ENCODE measurements around the gene PRR3.
"Not testable (repeated sequence)": the region's sequence is repeated elsewhere in the genome, so short reads cannot be mapped to it uniquely, and the experiment has no call there.

PRR3 gene

DNA sequence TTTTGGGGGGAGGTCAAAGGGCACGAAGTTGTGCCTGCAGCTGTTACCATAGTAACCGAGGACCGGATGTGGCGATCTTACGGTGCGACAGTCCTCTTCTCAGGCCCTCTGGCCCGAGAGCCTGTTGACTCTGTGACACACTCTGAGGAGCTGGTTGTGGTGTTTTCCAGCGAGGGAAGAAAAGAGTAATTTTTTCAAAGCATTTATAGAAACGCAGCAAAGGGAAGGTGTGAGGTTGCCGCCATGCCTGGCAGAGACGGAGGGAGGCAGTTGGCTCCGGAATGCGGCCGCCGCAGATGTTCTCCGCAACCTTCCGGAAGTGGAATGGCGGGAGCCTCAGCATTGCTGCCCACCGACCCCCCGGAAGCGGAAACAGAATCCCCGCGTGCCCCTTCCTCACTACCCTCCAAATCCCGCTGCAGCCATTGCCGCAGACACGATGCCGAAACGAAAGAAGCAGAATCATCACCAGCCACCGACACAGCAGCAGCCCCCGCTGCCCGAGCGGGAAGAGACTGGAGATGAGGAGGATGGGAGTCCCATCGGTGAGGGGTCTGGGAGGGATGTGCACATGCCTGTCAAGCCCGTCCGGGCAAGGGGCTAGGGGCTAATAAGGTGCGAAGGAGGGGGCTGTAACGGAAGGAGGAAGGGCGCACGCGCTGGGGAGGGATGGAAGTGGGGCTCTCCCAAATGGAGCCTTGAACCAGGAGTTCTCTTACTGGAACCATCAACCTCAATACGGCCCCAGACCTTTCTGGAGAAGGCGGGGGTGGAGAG lies at the start of gene PRR3:
TSS of gene PRR3 (plus strand) at position 390 of the 777 bp plus-strand sequence. CDS start at position 440, 50 bp downstream.
- in situ Hi-C loops (cut with MboI; ENCODE audit: low pct_unique_long_range_greater_than_20kb, low sequenced_read_pairs), result no loop called here
- DNase-seq, result peak; percentile 92

DNA sequence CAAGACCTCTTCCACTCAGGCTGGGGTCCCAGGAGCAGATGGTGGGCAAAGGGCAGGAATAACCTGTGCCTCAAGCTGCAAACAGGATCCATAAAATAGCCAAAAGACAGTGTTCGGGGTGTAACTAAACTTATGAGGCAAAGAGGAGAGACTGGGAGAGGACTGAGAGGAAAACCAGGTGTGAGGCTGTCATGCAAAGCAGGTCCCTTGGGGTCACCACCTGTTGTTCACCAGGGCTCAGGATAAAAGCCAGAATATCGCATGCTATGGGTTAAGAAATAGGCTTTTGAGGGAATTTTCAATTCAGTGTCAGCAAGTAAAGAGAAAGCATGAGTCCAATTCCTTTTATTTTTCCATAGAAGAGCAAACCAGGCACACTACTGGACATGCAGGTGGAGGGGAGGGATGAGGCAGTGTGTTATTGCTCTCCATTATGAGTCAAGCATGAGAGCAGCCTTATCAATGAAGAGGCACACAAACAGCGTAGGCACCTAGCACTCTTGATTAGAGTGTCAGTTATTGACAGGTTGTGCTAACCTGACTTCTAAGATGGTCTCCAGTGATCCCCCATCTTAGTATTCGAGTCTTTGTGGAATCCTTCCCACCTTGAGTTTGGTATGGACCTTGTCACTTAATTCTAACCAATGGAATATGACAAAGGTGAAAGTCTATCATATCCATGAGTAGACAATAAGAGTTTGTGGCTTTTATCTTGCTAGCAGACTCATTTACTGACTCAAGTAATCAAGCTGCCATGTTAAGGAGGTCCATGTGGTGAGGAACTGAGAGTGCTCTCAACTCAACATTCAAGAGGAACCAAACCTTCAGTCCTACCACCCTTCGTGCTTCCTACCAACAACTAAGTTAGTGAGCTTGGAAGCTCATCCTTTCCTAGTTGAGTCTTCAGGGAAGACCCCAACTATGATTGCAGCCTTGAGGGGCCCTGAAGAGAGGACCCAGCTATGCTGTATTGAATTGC lies 49.0 kb upstream of the PRR3 start:
- in situ Hi-C loops (cut with MboI; ENCODE audit: low pct_unique_long_range_greater_than_20kb, low sequenced_read_pairs), result no loop called here
- peak; percentile 36 for DNase-seq

DNA sequence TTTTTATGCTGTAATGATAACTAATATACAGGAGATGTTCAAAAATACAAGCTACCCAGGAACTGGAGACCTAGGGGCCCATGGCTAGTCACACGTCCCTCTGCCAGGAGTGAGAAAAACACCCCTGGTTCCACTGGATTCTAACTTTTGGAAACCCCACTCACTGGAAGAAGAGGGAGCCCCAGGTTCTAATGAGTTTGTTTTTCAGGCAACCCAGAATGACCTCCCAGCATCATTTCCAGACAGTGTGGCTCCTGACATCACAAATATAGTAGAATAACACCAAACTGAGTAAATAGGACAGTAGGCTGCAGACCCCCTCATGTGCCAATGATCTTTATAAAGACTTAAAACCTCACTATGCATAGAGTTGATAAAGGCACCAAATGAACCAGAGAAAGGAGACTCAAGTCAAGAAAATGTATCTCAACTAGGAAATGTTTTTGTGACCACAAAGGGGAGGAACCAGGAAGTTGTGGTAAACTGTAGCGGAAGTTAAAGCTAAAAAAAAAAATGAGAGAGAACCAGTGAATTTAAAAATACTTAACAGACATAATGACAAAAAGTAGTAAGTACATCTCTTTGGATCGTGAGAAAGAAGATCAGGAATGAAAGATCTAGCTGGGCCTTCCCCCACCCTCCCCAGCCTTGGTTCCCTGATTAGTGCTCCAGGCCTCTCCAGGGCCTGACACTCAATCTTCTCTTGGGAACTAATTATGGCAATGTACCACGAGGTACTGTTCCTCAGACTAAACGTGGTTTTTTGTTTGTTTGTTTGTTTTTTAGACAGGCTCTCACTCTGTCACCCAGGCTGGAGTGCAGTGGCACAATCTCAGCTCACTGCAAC lies 48.0 kb upstream of the PRR3 start:
- in situ Hi-C loops (cut with MboI; ENCODE audit: low pct_unique_long_range_greater_than_20kb, low sequenced_read_pairs), result no loop called here
- DNase-seq, result peak; percentile 98

- no peak for DNase-seq
- in situ Hi-C loops (cut with MboI; ENCODE audit: low pct_unique_long_range_greater_than_20kb, low sequenced_read_pairs), result no loop called here
Observed at GRCh38 chr6:30510419-30511168, 46.5 kb upstream of the PRR3 start.

DNA sequence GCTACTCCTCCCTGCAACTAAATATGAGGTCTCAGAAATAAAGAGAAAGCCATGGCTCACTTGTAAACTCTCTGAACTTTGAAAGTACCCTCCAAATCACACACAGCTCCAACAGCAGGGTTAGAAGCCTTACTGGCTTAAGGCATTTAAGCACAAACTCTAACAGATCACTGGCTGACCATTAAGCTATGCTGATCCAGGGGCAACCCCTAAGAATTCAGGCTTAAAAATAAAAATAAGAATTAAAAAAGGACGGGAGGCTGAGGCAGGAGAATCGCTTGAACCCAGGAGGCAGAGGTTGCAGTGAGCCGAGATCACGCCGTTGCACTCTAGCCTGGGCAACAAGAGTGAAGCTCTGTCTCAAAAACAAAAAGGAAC lies 45.9 kb upstream of the PRR3 start:
- in situ Hi-C loops (cut with MboI; ENCODE audit: low pct_unique_long_range_greater_than_20kb, low sequenced_read_pairs), result no loop called here

GRCh38 chr6:30513451-30513850 lies 43.6 kb upstream of the PRR3 start:
- DNase-seq, result no peak
- in situ Hi-C loops (cut with MboI; ENCODE audit: low pct_unique_long_range_greater_than_20kb, low sequenced_read_pairs), result no loop called here

More for the DNA sequence above, 45.9 kb upstream of the PRR3 start:
- DNase-seq, result no peak

DNA sequence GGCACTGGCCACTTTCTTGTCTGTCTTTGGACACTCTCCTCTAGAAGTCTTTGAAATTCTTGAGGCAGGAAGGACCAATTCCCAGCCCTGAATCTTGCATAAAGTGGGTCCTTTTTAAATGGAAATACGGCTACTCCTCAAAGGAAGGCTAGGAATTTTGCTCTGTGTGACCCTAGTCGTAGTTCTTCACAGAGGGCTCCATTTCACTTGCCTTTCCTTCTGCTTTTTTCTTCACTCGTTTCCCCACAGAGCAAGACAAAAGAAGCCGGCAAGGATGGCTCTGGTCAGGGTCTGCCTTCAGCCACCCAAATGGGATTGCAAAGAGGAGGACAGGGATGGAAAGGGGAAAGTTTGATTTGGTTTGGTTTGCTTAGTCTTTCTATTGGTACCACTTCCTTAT lies 42.0 kb upstream of the PRR3 start:
- in situ Hi-C loops (cut with MboI; ENCODE audit: low pct_unique_long_range_greater_than_20kb, low sequenced_read_pairs), result no loop called here
- DNase-seq, result no peak

GRCh38 chr6:30515944-30516753 lies 40.9 kb upstream of the PRR3 start:
- in situ Hi-C loops (cut with MboI; ENCODE audit: low pct_unique_long_range_greater_than_20kb, low sequenced_read_pairs), result no loop called here
- peak; percentile 99 for DNase-seq

DNA sequence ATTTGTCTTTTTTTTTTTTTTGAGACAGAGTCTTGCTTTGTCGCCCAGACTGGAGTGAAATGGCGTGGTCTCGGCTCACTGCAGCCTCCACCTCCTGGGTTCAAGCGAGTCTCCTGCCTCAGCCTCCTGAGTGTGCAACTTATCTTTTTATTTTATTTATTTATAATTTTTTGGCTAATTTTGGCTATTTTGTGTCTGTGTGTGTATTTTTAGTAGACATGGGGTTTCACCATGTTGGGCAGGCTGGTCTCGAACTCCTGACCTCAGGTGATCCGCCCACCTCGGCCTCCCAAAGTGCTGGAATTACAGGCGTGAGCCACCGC lies 40.4 kb upstream of the PRR3 start:
- in situ Hi-C loops (cut with MboI; ENCODE audit: low pct_unique_long_range_greater_than_20kb, low sequenced_read_pairs); DNase-seq: not testable (repeated sequence)

DNA sequence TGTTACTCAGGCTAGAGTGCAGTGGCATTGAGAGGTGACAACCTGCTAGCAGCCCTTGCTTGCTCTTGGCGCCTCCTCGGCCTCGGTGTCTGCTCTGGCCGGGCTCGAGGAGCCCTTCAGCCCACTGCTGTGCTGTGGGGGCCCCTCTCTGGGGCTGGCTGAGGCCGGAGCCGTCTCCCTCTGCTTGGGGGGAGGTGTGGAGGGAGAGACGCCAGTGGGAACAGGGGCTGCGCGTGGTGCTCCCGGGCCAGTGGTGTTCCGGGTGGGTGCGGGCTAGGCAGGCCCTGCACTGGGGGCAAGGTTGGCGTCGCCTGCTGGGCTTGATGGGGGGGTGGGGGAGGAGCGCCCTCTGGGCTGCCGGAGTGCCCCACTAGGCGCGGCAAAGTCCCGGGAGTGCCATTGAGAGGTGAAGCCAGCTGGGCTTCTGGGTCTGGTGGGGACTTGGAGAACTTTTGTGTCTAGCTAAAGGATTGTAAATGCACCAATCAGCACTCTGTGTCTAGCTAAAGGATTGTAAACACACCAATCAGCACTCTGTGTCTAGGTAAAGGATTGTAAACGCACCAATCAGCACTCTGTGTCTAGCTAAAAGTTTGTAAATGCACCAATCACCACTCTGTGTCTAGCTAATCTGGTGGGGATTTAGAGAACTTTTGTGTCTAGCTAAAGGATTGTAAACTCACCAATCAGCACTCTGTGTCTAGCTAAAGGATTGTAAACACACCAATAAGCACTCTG lies 39.2 kb upstream of the PRR3 start:
- DNase-seq; in situ Hi-C loops (cut with MboI; ENCODE audit: low pct_unique_long_range_greater_than_20kb, low sequenced_read_pairs): not testable (repeated sequence)

GRCh38 chr6:30518505-30519145 lies 38.5 kb upstream of the PRR3 start:
- in situ Hi-C loops (cut with MboI; ENCODE audit: low pct_unique_long_range_greater_than_20kb, low sequenced_read_pairs); DNase-seq: not testable (repeated sequence)

GRCh38 chr6:30520522-30520921 lies 36.6 kb upstream of the PRR3 start:
- no peak for DNase-seq
- in situ Hi-C loops (cut with MboI; ENCODE audit: low pct_unique_long_range_greater_than_20kb, low sequenced_read_pairs), result no loop called here

- in situ Hi-C loops (cut with MboI; ENCODE audit: low pct_unique_long_range_greater_than_20kb, low sequenced_read_pairs); DNase-seq: not testable (repeated sequence)
Observed at GRCh38 chr6:30521082-30521481, 36.0 kb upstream of the PRR3 start.

DNA sequence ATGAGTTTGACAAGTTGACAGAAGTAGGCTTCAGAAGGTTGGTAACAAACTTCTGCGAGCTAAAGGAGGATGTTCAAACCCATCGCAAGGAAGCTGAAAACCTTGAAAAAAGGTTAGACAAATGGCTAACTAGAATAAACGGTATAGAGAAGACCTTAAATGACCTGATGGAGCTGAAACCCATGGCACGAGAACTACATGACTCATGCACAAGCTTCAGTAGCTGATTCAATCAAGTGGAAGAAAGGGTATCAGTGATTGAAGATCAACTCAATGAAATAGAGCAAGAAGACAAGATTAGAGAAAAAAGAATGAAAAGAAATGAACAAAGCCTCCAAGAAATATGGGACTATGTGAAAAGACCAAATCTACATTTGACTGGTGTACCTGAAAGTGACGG lies 35.1 kb upstream of the PRR3 start:
- in situ Hi-C loops (cut with MboI; ENCODE audit: low pct_unique_long_range_greater_than_20kb, low sequenced_read_pairs); DNase-seq: not testable (repeated sequence)

GRCh38 chr6:30526444-30526843 lies 30.7 kb upstream of the PRR3 start:
- in situ Hi-C loops (cut with MboI; ENCODE audit: low pct_unique_long_range_greater_than_20kb, low sequenced_read_pairs); DNase-seq: not testable (repeated sequence)

DNA sequence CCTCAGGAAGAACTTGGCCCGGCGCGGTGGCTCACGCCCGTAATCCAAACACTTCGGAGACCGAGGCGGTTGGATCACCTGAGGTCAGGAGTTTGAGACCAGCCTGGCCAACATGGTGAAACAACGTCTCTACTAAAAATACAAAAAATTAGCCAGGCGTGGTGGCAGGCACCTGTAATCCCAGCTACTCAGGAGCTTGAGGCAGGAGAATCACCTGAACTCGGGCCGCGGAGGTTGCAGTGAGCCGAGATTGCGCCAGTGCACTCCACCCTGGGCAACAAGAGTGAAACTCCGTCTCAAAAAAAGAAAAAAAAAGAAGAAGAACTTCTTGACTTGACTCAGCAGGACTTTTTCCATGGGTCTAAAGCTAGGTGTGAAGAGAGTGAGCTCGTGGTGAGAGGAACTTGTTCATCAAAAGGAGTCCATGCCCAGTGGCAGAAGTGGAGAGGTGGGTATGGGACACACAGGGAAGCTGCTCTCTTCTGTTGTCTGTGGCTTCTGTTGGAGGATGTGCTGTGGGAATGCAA lies 27.7 kb upstream of the PRR3 start:
- in situ Hi-C loops (cut with MboI; ENCODE audit: low pct_unique_long_range_greater_than_20kb, low sequenced_read_pairs); DNase-seq: not testable (repeated sequence)

Data from KBM-7 (cell line).